HepG2 (cell line): Measurements from ENCODE around the gene MESD. TPM values are rescaled to one million over a fixed set of nuclear protein-coding genes. Genes with fewer than 3 reads are reported as not detected.

Experiments used
- ATAC-seq: fragments of 200-7000 bp; cut with Tn5 transposase; 3 replicates; pipeline ENCODE4 v1.9.1; 2020; ENCODE audit warnings: mild to moderate bottlenecking, moderate library complexity
- BruUV-seq: library from RNA; stranded (reverse); fragments of 400-500 nt; replicated peaks from 2 replicates; lab custom pipeline; 2021; lab: Mats Ljungman, UMichigan
- CTCF ChIA-PET: fragments of 300-600 bp; formaldehyde crosslinking; extraction: SDS; loops from one replicate; lab custom pipeline; 2021; ENCODE audit warnings: low total read pairs, inconsistent platforms, low intra/inter-chr PET ratio; lab: Yijun Ruan, JAX
- POLR2A ChIA-PET: fragments of 350-600 bp; sonication (Branson Sonifier 250); formaldehyde crosslinking; loops from one replicate; lab custom pipeline; 2020; ENCODE audit warnings: antibody characterized with exemption, inconsistent platforms; lab: Yijun Ruan, JAX
- DNase-seq: peaks from one replicate; pipeline ENCODE4 v3.0.0-alpha.2; 2015; ENCODE audit warnings: low spot score
- FAIRE-seq: peaks from 3 replicates; lab custom pipeline; 2011; peaks lifted over from hg19 to GRCh38; lab: Jason Lieb, UNC
- H2AFZ ChIP-seq: one replicate; pipeline ENCODE4 v1.6.1; 2011; ENCODE audit warnings: low read length, inconsistent platforms
- H3K27ac ChIP-seq: fragments of 300-600 bp; 3 replicates; pipeline ENCODE4 v1.8.0; 2011; ENCODE audit warnings: mixed run types, mild to moderate bottlenecking, mixed read lengths, low read length, inconsistent platforms; ENCODE audit not compliant: insufficient read depth; ENCODE audit errors: extremely low read length
- H3K27me3 ChIP-seq, 2 experiments: fragments of 200-600 bp in 1 of 2; 2 replicates in 1 of 2; 3 replicates in 1 of 2; pipeline versions ENCODE4 v1.6.0 to v1.8.0; 2011; ENCODE audit warnings: low read length in 2 of 2, mild to moderate bottlenecking in 2 of 2, moderate library complexity in 2 of 2, inconsistent platforms in 1 of 2; ENCODE audit not compliant: insufficient read depth in 2 of 2, control insufficient read depth in 1 of 2
- H3K36me3 ChIP-seq, 2 experiments: fragments of 200-600 bp in 1 of 2; replicated peaks in 1 of 2; 2 replicates in 1 of 2; 3 replicates in 1 of 2; pipeline versions ENCODE4 v1.5.1 to v1.8.0; 2011; ENCODE audit warnings: low read length in 2 of 2, inconsistent platforms in 1 of 2; ENCODE audit not compliant: insufficient read depth in 2 of 2, control insufficient read depth in 1 of 2
- H3K4me1 ChIP-seq: 2 replicates; pipeline ENCODE4 v1.5.1; 2012; ENCODE audit warnings: low read length, inconsistent platforms; ENCODE audit not compliant: insufficient read depth
- H3K4me2 ChIP-seq: 2 replicates; pipeline ENCODE4 v1.6.0; 2011; ENCODE audit warnings: low read depth, low read length, inconsistent platforms
- H3K4me3 ChIP-seq, 3 experiments: fragments of 200-600 bp in 1 of 3; sonication (generic), shearing (Covaris generic) in 1 of 3; replicated peaks in 1 of 3; 2 replicates each; pipeline ENCODE4 v1.5.1; 2011 to 2016; ENCODE audit warnings: low read length in 3 of 3, inconsistent platforms in 2 of 3, low read depth in 2 of 3, mild to moderate bottlenecking in 2 of 3, control low read depth in 1 of 3, mixed read lengths in 1 of 3; ENCODE audit not compliant: insufficient read depth in 1 of 3
- H3K79me2 ChIP-seq: one replicate; pipeline ENCODE4 v1.6.1; 2011; ENCODE audit warnings: low read length, inconsistent platforms; ENCODE audit not compliant: insufficient read depth
- H3K9ac ChIP-seq: 2 replicates; pipeline ENCODE4 v1.6.0; 2011; ENCODE audit warnings: mild to moderate bottlenecking, low read depth, low read length, inconsistent platforms; ENCODE audit not compliant: insufficient read depth
- H3K9me3 ChIP-seq: 2 replicates; pipeline ENCODE4 v1.5.1; 2012; ENCODE audit warnings: mild to moderate bottlenecking, low read length
- H4K20me1 ChIP-seq: 2 replicates; pipeline ENCODE4 v1.6.0; 2011; ENCODE audit warnings: inconsistent platforms, mild to moderate bottlenecking, low read length, moderate library complexity; ENCODE audit not compliant: insufficient read depth
- FOSL1 ChIP-seq: sonication (generic); formaldehyde crosslinking; IDR thresholded peaks from 2 replicates; pipeline ENCODE4 v1.9.0; 2021; ENCODE audit warnings: missing genetic modification reagents, borderline replicate concordance
- GTF2F1 ChIP-seq: fragments of 150-350 bp; IDR thresholded peaks from 2 replicates; pipeline ENCODE4 v1.6.1; 2014; ENCODE audit warnings: low read length
- HOXA9 ChIP-seq: sonication (generic); formaldehyde crosslinking; IDR thresholded peaks from 2 replicates; pipeline ENCODE4 v1.8.1; 2022; ENCODE audit warnings: missing genetic modification reagents, mild to moderate bottlenecking, moderate library complexity, borderline replicate concordance
- HOXD1 ChIP-seq: sonication (generic); formaldehyde crosslinking; IDR thresholded peaks from 2 replicates; pipeline ENCODE4 v1.5.0; 2020; ENCODE audit warnings: missing genetic modification reagents
- MEF2D ChIP-seq: sonication (generic); formaldehyde crosslinking; IDR thresholded peaks from 2 replicates; pipeline ENCODE4 v1.5.1; 2020; ENCODE audit warnings: mild to moderate bottlenecking, missing genetic modification reagents
- MXI1 ChIP-seq: IDR thresholded peaks from 3 replicates; pipeline ENCODE4 v1.6.1; 2012; ENCODE audit warnings: low read depth, low read length, inconsistent platforms, borderline replicate concordance
- NFKBIZ ChIP-seq: IDR thresholded peaks from 2 replicates; pipeline ENCODE4 v1.6.1; 2018; ENCODE audit warnings: missing genetic modification reagents, missing compliant biosample characterization
- RARA ChIP-seq: IDR thresholded peaks from 2 replicates; pipeline ENCODE4 v1.6.1; 2016; ENCODE audit warnings: missing genetic modification reagents, missing compliant biosample characterization
- SMAD9 ChIP-seq: sonication (generic); formaldehyde crosslinking; IDR thresholded peaks from 2 replicates; pipeline ENCODE4 v1.5.1; 2020; ENCODE audit warnings: mild to moderate bottlenecking, missing genetic modification reagents
- ZNF124 ChIP-seq: sonication (generic); formaldehyde crosslinking; IDR thresholded peaks from 2 replicates; pipeline ENCODE4 v1.4.0; 2020; ENCODE audit warnings: missing genetic modification reagents
- WGBS: methylation state at CpG from one replicate; pipeline ENCODE4 v1.1.6; 2017; ENCODE audit warnings: low lambda C conversion rate; 5-methylcytosine and 5-hydroxymethylcytosine counted together
- in situ Hi-C: cut with HindIII; loops from 2 replicates; pipeline ENCODE4 v1.10.0; 2017; ENCODE audit warnings: low pct_unique_long_range_greater_than_20kb; ENCODE audit not compliant: extremely low pct_ligation_motif_present
- intact Hi-C: fragments of 100-400 bp; cut with micrococcal nuclease; formaldehyde crosslinking; loops from one replicate; pipeline ENCODE4 v1.10.0; 2022; ENCODE audit not compliant: unreplicated experiment
- polyA plus RNA-seq, 8 experiments: library from polyadenylated mRNA; depleted of rRNA in 3 of 8; stranded (reverse) in 7 of 8; unstranded in 1 of 8; fragments of >200 nt; fragmentation: Illumina TruSeq in 4 of 8; extraction: Trizol in 4 of 8; gene quantifications; 2 replicates each; pipeline versions ENCODE4 v1.2.1 to v1.2.3, GENCODE V29; 2011 to 2016; ENCODE audit warnings: low read depth in 4 of 8, missing spikeins in 1 of 8, mixed read lengths in 1 of 8; ENCODE audit not compliant: insufficient read depth in 1 of 8
- total RNA-seq, 5 experiments: library from RNA; depleted of rRNA; stranded (reverse); fragments of >200 nt; fragmentation: Illumina TruSeq; extraction: Trizol; gene quantifications; 2 replicates each; pipeline ENCODE4 v1.2.3, GENCODE V29; 2016; ENCODE audit warnings: low read depth in 1 of 5
- TF ChIP-seq, protein P1 (sequence below): sonication (generic); formaldehyde crosslinking; IDR thresholded peaks from 2 replicates; pipeline ENCODE4 v1.4.0; 2020; ENCODE audit warnings: mild to moderate bottlenecking, missing genetic modification reagents, borderline replicate concordance
- TF ChIP-seq, protein P2 (sequence below): sonication (generic); formaldehyde crosslinking; IDR thresholded peaks from 2 replicates; pipeline ENCODE4 v1.4.0; 2020; ENCODE audit warnings: mild to moderate bottlenecking, missing genetic modification reagents

The MESD gene
- total and polyA plus RNA-seq, 2 of the 13 experiments (the other 11 are each of a cell fraction or from before 2014, with no cell fraction given) = 18.0 to 46.2 TPM

DNA sequence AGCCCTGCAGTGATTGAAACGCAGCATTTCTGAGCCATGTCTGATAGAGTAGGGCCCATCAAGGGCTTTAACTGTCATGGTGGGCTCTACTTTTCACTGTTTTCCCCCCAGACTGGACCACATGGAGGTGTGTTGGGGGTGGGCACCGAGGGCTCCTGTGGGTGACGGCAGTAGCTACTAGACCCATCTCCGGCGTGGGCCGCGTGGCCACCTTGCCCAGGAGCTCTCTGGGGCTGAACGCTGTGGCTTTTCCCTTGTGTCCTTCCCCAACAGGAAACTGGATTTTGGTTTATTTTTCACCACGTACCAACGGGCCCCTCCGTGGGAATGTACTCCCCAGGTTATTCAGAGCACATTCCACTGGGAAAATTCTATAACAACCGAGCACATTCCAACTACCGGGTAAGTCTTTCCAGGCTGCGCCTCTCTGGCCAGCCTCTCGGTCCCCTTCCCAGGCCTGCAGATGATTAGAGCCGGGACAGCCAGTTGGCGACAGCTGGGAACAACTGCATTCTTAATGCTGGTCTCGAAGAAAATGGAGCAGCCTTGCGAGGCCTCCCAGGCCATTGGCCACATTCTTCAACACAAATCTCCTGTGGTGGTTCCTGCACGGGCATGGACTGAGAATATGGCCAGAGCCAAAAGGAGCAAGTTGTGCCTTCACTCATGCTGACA lies 67.7 kb downstream of the MESD start:
- Histone ChIP-seq H2AFZ (no peak overlapping the region), H3K79me2 (no peaks in the 10 kb centered on the region), H3K4me3 (no peak overlapping the region), H3K4me1 (no peaks in the 10 kb centered on the region), H4K20me1 (no peaks in the 10 kb centered on the region), H3K36me3 (peaks cover 27 to 73% of the 10 kb centered on the region in 2 experiments; a peak in 4 of 5 replicates), H3K27me3 (no peaks in the 10 kb centered on the region; a peak in 1 of 5 replicates), H3K27ac (no peak overlapping the region), H3K9ac (no peak overlapping the region), H3K9me3 (no peaks in the 10 kb centered on the region), H3K4me2 (no peak overlapping the region)
- POLR2A ChIA-PET = no interaction called here
- FAIRE-seq = no peak
- CTCF ChIA-PET = no interaction called here
- in situ Hi-C loops = no loop called here
- intact Hi-C loops = no loop called here
- no peak for DNase-seq
- ATAC-seq = no peak
- 97% methylated on average over 15 of the region's 20 CpGs for WGBS
- TF ChIP-seq FOSL1 (CRISPR knock-in tag) = no peak
- BruUV-seq = no TSS peak

DNA sequence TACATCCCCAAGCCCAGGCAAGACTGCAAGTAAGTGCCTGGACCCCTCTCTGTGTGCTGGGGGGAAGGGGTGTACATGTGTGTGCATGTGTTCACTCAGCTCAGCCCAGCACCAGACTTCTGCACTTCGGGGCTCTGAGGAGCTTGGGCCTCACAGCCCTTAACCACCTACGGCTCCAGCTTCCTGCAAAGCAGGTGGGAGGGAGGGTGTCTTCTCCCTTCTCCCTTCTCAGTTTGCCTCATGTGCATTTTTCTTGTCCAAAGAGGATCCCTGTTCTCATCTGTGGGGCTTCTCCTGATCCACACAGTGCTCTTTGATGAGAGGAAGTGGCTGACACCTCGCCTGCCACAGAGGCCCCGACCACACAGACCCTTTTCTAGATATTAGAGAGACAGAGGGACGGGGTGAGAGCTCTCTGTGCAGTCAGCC lies 69.3 kb downstream of the MESD start:
- no peaks in the 10 kb centered on the region for H4K20me1 ChIP-seq
- intact Hi-C loops = no loop called here
- H3K4me2 ChIP-seq = no peak overlapping the region
- H3K79me2 ChIP-seq = no peaks in the 10 kb centered on the region
- in situ Hi-C loops = no loop called here
- DNase-seq (no peak), ATAC-seq (no peak), FAIRE-seq (no peak)
- no peaks in the 10 kb centered on the region for H3K4me1 ChIP-seq
- no peaks in the 10 kb centered on the region; a peak in 1 of 5 replicates for H3K27me3 ChIP-seq
- H3K9me3 ChIP-seq = no peaks in the 10 kb centered on the region
- H3K9ac ChIP-seq = no peak overlapping the region
- peaks cover 24 to 64% of the 10 kb centered on the region in 2 experiments; a peak in 4 of 5 replicates for H3K36me3 ChIP-seq
- no TSS peak for BruUV-seq
- ChIA-PET POLR2A (no interaction called here), CTCF (no interaction called here)
- no peak overlapping the region for H2AFZ ChIP-seq
- no peak overlapping the region for H3K4me3 ChIP-seq
- H3K27ac ChIP-seq = no peak overlapping the region
- WGBS = 96% methylated on average over 5 of the region's 5 CpGs
- TF ChIP-seq MXI1 = no peak
- TF ChIP-seq RARA (CRISPR knock-in tag) = no peak
- TF ChIP-seq SMAD9 = no peak
- TF ChIP-seq HOXA9 = no peak
- TF ChIP-seq GTF2F1 = no peak
- TF ChIP-seq NFKBIZ (CRISPR knock-in tag) = no peak
- TF ChIP-seq MEF2D (CRISPR knock-in tag) = no peak
- no peak for TF ChIP-seq ZNF124 (CRISPR knock-in tag)
- TF ChIP-seq, protein P1, sequence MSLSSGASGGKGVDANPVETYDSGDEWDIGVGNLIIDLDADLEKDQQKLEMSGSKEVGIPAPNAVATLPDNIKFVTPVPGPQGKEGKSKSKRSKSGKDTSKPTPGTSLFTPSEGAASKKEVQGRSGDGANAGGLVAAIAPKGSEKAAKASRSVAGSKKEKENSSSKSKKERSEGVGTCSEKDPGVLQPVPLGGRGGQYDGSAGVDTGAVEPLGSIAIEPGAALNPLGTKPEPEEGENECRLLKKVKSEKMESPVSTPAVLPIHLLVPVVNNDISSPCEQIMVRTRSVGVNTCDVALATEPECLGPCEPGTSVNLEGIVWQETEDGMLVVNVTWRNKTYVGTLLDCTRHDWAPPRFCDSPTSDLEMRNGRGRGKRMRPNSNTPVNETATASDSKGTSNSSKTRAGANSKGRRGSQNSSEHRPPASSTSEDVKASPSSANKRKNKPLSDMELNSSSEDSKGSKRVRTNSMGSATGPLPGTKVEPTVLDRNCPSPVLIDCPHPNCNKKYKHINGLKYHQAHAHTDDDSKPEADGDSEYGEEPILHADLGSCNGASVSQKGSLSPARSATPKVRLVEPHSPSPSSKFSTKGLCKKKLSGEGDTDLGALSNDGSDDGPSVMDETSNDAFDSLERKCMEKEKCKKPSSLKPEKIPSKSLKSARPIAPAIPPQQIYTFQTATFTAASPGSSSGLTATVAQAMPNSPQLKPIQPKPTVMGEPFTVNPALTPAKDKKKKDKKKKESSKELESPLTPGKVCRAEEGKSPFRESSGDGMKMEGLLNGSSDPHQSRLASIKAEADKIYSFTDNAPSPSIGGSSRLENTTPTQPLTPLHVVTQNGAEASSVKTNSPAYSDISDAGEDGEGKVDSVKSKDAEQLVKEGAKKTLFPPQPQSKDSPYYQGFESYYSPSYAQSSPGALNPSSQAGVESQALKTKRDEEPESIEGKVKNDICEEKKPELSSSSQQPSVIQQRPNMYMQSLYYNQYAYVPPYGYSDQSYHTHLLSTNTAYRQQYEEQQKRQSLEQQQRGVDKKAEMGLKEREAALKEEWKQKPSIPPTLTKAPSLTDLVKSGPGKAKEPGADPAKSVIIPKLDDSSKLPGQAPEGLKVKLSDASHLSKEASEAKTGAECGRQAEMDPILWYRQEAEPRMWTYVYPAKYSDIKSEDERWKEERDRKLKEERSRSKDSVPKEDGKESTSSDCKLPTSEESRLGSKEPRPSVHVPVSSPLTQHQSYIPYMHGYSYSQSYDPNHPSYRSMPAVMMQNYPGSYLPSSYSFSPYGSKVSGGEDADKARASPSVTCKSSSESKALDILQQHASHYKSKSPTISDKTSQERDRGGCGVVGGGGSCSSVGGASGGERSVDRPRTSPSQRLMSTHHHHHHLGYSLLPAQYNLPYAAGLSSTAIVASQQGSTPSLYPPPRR = no peak
- TF ChIP-seq, protein P2, sequence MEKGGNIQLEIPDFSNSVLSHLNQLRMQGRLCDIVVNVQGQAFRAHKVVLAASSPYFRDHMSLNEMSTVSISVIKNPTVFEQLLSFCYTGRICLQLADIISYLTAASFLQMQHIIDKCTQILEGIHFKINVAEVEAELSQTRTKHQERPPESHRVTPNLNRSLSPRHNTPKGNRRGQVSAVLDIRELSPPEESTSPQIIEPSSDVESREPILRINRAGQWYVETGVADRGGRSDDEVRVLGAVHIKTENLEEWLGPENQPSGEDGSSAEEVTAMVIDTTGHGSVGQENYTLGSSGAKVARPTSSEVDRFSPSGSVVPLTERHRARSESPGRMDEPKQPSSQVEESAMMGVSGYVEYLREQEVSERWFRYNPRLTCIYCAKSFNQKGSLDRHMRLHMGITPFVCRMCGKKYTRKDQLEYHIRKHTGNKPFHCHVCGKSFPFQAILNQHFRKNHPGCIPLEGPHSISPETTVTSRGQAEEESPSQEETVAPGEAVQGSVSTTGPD (CRISPR knock-in tag) = no peak
- TF ChIP-seq FOSL1 (CRISPR knock-in tag) = no peak
- no peak for TF ChIP-seq HOXD1
